IMR-90 (cell line): Measurements from ENCODE around the gene RER1. TPM values are rescaled to one million over a fixed set of nuclear protein-coding genes. Genes with fewer than 3 reads are reported as not detected.
A peak's percentile ranks its signal among the peaks of the same experiment; 100 is the strongest.

ENCODE experiments used
- ATAC-seq: fragments of 200-7000 bp; cut with Tn5 transposase; 2 replicates; pipeline ENCODE4 v1.9.1; 2020; ENCODE audit warnings: low read depth, mild to moderate bottlenecking, moderate library complexity
- BruUV-seq: library from RNA; stranded (reverse); fragments of 400-500 nt; replicated peaks from 2 replicates; lab custom pipeline; 2021; lab: Mats Ljungman, UMichigan
- CTCF ChIA-PET: fragments of 300-600 bp; formaldehyde crosslinking; extraction: SDS; loops from one replicate; lab custom pipeline; 2021; ENCODE audit warnings: antibody characterized with exemption; lab: Yijun Ruan, JAX
- POLR2A ChIA-PET: fragments of 300-600 bp; sonication (Branson Sonifier 250); formaldehyde crosslinking; loops from one replicate; lab custom pipeline; 2022; ENCODE audit warnings: antibody characterized with exemption; ENCODE audit not compliant: unreplicated experiment; lab: Charles Lee
- DNase-seq: peaks from one replicate; pipeline ENCODE4 v3.0.0; 2013
- H2AFZ ChIP-seq: replicated peaks from 2 replicates; pipeline ENCODE3; 2013; ENCODE audit warnings: low read length, mild to moderate bottlenecking; ENCODE audit not compliant: poor library complexity
- H2AK5ac ChIP-seq: 2 replicates; pipeline ENCODE4 v1.6.1; 2013; ENCODE audit warnings: low read depth, low read length, inconsistent platforms
- H2AK9ac ChIP-seq: replicated peaks from 2 replicates; pipeline ENCODE3; 2013; ENCODE audit warnings: mild to moderate bottlenecking, low read depth, low read length, moderate library complexity; ENCODE audit not compliant: poor library complexity
- H2BK120ac ChIP-seq: 2 replicates; pipeline ENCODE4 v1.6.1; 2013; ENCODE audit warnings: low read depth, low read length, inconsistent platforms
- H2BK15ac ChIP-seq: 3 replicates; pipeline ENCODE4 v1.6.1; 2013; ENCODE audit warnings: low read depth, low read length, inconsistent platforms
- H2BK20ac ChIP-seq: 2 replicates; pipeline ENCODE4 v1.6.1; 2013; ENCODE audit warnings: low read depth, mild to moderate bottlenecking, inconsistent platforms, low read length, moderate library complexity
- H2BK5ac ChIP-seq: 2 replicates; pipeline ENCODE4 v1.6.1; 2013; ENCODE audit warnings: mild to moderate bottlenecking, low read depth, low read length, inconsistent platforms; ENCODE audit not compliant: poor library complexity, severe bottlenecking
- H3K14ac ChIP-seq: replicated peaks from 2 replicates; pipeline ENCODE4 v1.6.1; 2013; ENCODE audit warnings: low read depth, low read length, inconsistent platforms
- H3K18ac ChIP-seq: 2 replicates; pipeline ENCODE4 v1.6.1; 2013; ENCODE audit warnings: low read depth, low read length, control low read depth
- H3K23ac ChIP-seq: 2 replicates; pipeline ENCODE4 v1.6.1; 2013; ENCODE audit warnings: low read depth, low read length, inconsistent platforms
- H3K27ac ChIP-seq: 2 replicates; pipeline ENCODE4 v1.5.1; 2013; ENCODE audit warnings: mild to moderate bottlenecking, control low read depth, low read length; ENCODE audit not compliant: insufficient read depth
- H3K27me3 ChIP-seq: 2 replicates; pipeline ENCODE4 v1.6.1; 2013; ENCODE audit warnings: low read length; ENCODE audit not compliant: control insufficient read depth, insufficient read depth
- H3K36me3 ChIP-seq: 2 replicates; pipeline ENCODE4 v1.6.1; 2013; ENCODE audit warnings: low read length, mixed read lengths; ENCODE audit not compliant: control insufficient read depth, insufficient read depth
- H3K4ac ChIP-seq: 2 replicates; pipeline ENCODE4 v1.6.1; 2013; ENCODE audit warnings: low read depth, low read length, inconsistent platforms
- H3K4me1 ChIP-seq: 2 replicates; pipeline ENCODE4 v1.6.1; 2013; ENCODE audit warnings: low read length, mixed read lengths; ENCODE audit not compliant: control insufficient read depth, insufficient read depth
- H3K4me2 ChIP-seq: 2 replicates; pipeline ENCODE4 v1.6.1; 2013; ENCODE audit warnings: low read depth, mild to moderate bottlenecking, control low read depth, low read length, moderate library complexity
- H3K4me3 ChIP-seq: 2 replicates; pipeline ENCODE4 v1.5.1; 2013; ENCODE audit warnings: low read depth, mild to moderate bottlenecking, control low read depth, low read length, moderate library complexity; ENCODE audit not compliant: insufficient read depth
- H3K56ac ChIP-seq: 2 replicates; pipeline ENCODE4 v1.6.1; 2013; ENCODE audit warnings: low read length, inconsistent platforms; ENCODE audit not compliant: insufficient read depth; ENCODE audit errors: extremely low read depth
- H3K79me1 ChIP-seq, 2 experiments: 2 replicates each; pipeline ENCODE4 v1.6.1; 2013; ENCODE audit warnings: low read length in 2 of 2, inconsistent platforms in 1 of 2, low read depth in 1 of 2
- H3K9ac ChIP-seq: 2 replicates; pipeline ENCODE4 v1.6.1; 2013; ENCODE audit warnings: low read depth, low read length, control low read depth
- H3K9me1 ChIP-seq: 2 replicates; pipeline ENCODE4 v1.6.1; 2013; ENCODE audit warnings: low read length, inconsistent platforms; ENCODE audit not compliant: insufficient read depth
- H3K9me3 ChIP-seq: 2 replicates; pipeline ENCODE4 v1.6.1; 2013; ENCODE audit warnings: low read length; ENCODE audit not compliant: control insufficient read depth, insufficient read depth
- H4K20me1 ChIP-seq: 2 replicates; pipeline ENCODE4 v1.6.1; 2013; ENCODE audit warnings: low read length, inconsistent platforms; ENCODE audit not compliant: insufficient read depth
- H4K5ac ChIP-seq: 2 replicates; pipeline ENCODE4 v1.6.1; 2013; ENCODE audit warnings: mild to moderate bottlenecking, low read depth, low read length, control low read depth
- H4K8ac ChIP-seq, 2 experiments: 2 replicates each; pipeline ENCODE4 v1.6.1; 2013; ENCODE audit warnings: low read depth in 2 of 2, low read length in 2 of 2, control low read depth in 1 of 2, inconsistent platforms in 1 of 2
- H4K91ac ChIP-seq: 2 replicates; pipeline ENCODE4 v1.6.1; 2013; ENCODE audit warnings: low read depth, low read length, inconsistent platforms; ENCODE audit not compliant: insufficient read depth
- CHD1 ChIP-seq: IDR thresholded peaks from 2 replicates; pipeline ENCODE4 v1.6.1; 2012; ENCODE audit warnings: low read depth, low read length, improper control_type of control experiment
- MAFK ChIP-seq: IDR thresholded peaks from 2 replicates; pipeline ENCODE4 v1.6.1; 2012; ENCODE audit warnings: low read depth, low read length, improper control_type of control experiment
- MAZ ChIP-seq: IDR thresholded peaks from 2 replicates; pipeline ENCODE4 v1.6.1; 2012; ENCODE audit warnings: low read depth, mild to moderate bottlenecking, low read length, improper control_type of control experiment, moderate library complexity, borderline replicate concordance
- RAD21 ChIP-seq: IDR thresholded peaks from 2 replicates; pipeline ENCODE4 v1.6.1; 2012; ENCODE audit warnings: low read length, improper control_type of control experiment
- SMC3 ChIP-seq: fragments of 150-350 bp; IDR thresholded peaks from 2 replicates; pipeline ENCODE4 v1.6.1; 2016; ENCODE audit warnings: low read depth, mild to moderate bottlenecking, antibody characterized with exemption, low read length, moderate library complexity
- WGBS, 2 experiments: methylation state at CpG; one replicate each; pipeline versions ENCODE4 v1.1.5 to v1.1.7; 2013; ENCODE audit warnings: missing lambda C conversion rate in 2 of 2; ENCODE audit not compliant: insufficient read length in 1 of 2; ENCODE audit errors: extremely low coverage in 2 of 2; 5-methylcytosine and 5-hydroxymethylcytosine counted together
- dilution Hi-C: fragments of 300-500 bp; cut with HindIII; formaldehyde crosslinking; loops from one replicate; pipeline ENCODE4 v1.14.3; 2018; ENCODE audit warnings: low sequenced_read_pairs; ENCODE audit not compliant: unreplicated experiment
- in situ Hi-C: fragments of 300-500 bp; cut with MboI; formaldehyde crosslinking; loops from 3 replicates; pipeline ENCODE4 v1.14.3; 2019; ENCODE audit warnings: low sequenced_read_pairs, inconsistent platforms, mixed read lengths
- intact Hi-C: fragments of 100-400 bp; cut with micrococcal nuclease; formaldehyde crosslinking; loops from 2 replicates; pipeline ENCODE4 v1.10.0; 2022
- polyA plus RNA-seq, 3 experiments: library from polyadenylated mRNA; depleted of rRNA; stranded (reverse); fragments of >200 nt; gene quantifications; 2 replicates each; pipeline ENCODE4 v1.2.3, GENCODE V29; 2012; ENCODE audit warnings: low replicate concordance in 1 of 3
- total RNA-seq: library from RNA; depleted of rRNA; stranded (reverse); fragments of >200 nt; gene quantifications from 2 replicates; pipeline ENCODE4 v1.2.3, GENCODE V29; 2012
- TF ChIP-seq, protein P1 (sequence below): conservative IDR thresholded peaks from 2 replicates; pipeline ENCODE4 v1.5.1; 2012; ENCODE audit warnings: mild to moderate bottlenecking, low read depth, low read length, improper control_type of control experiment

The RER1 gene
- total and polyA plus RNA-seq, 2 of the 4 experiments (the other 2 are of a cell fraction), result 47.1 to 240 TPM

DNA sequence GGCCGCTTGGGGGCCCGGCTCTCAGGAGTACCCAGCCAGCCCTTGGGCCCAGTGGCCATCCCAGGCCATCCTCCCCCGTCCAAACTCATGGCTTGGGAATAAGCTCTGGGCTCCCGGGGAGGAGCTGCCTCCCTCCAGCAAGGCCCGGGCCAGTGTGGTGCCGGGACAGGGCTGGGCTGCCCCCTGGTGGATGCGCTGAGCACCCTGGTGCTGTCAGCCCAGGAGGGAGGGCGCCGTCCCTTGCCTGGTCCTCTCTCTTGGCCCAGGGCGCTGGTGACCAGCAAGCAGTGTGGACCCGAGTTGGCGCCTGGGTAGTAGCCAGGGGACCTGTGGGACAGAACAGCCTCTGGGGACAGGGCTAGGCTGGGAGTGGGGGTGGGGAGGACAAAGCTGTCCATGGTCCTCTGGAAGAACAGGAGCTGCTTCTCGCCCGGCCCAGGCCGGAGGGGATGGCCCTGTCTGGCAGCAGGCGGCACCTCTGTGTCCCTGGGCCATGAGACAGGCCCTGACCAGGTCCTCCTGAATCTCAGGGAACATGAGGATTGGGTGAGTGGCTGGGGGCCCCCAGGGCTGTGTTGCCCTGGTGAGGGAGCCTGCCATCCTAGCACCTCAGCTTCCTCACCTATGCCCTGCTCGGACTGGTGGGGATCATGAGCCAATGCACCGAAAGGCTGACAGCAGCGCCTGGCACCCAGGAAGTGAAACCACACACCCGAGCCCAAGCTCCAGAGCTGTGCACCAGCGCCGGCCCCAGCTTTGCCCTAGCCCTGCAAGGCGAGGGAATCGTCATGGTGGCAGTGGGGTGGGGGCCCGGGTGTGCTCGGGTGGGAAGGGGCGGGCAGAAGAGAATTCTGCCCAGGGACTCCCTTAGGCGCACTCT lies 9.7 kb upstream of the RER1 start:
- no peak overlapping the region for H3K18ac ChIP-seq
- dilution Hi-C loops (no loop called here), intact Hi-C loops (loop anchor here (1.0 to 5.0 kb wide), 4 partner anchors 70 to 187 kb away; no protein-coding TSS in a partner anchor), in situ Hi-C loops (no loop called here)
- H2AK9ac ChIP-seq, result peak overlapping the region; percentile 86
- no peaks in the 10 kb centered on the region for H3K79me1 ChIP-seq
- no peak overlapping the region; the same call in 1 of the 2 replicates for H2BK120ac ChIP-seq
- 0 out of 2 replicates have a peak overlapping the region, but pooled peaks have one; percentile 77 for H2AK5ac ChIP-seq
- no peak overlapping the region for H3K56ac ChIP-seq
- no peak overlapping the region for H3K23ac ChIP-seq
- no peaks in the 10 kb centered on the region for H3K9me3 ChIP-seq
- H4K8ac ChIP-seq, result no peak overlapping the region
- no TSS peak for BruUV-seq
- no peaks in the 10 kb centered on the region for H3K27me3 ChIP-seq
- no peak overlapping the region for H3K14ac ChIP-seq
- POLR2A ChIA-PET, result interaction anchor here (0.6 to 1.1 kb wide), 4 partner anchors 9 to 187 kb away, joined by 3 to 17 read pairs (median 4); partner anchors contain the start of genes FAAP20, MORN1 and RER1
- H3K4me3 ChIP-seq, result no peak overlapping the region
- no peak overlapping the region for H4K5ac ChIP-seq
- 88% methylated on average over 5 of the region's 28 CpGs; no CpG with 5 or more reads in 1 of the 2 experiments for WGBS, 2 experiments
- H3K36me3 ChIP-seq, result 0 out of 2 replicates have a peak, but pooled peaks cover 1% of the 10 kb centered on the region
- H2AFZ ChIP-seq, result peak overlapping the region; percentile 80
- H4K20me1 ChIP-seq, result no peaks in the 10 kb centered on the region; the same call in 1 of the 2 replicates
- no peak overlapping the region for H2BK20ac ChIP-seq
- TF ChIP-seq MAZ (peak; percentile 87), SMC3 (peak; percentile 99), CHD1 (no peak), MAFK (no peak), RAD21 (peak; percentile 99)
- TF ChIP-seq, protein P1, sequence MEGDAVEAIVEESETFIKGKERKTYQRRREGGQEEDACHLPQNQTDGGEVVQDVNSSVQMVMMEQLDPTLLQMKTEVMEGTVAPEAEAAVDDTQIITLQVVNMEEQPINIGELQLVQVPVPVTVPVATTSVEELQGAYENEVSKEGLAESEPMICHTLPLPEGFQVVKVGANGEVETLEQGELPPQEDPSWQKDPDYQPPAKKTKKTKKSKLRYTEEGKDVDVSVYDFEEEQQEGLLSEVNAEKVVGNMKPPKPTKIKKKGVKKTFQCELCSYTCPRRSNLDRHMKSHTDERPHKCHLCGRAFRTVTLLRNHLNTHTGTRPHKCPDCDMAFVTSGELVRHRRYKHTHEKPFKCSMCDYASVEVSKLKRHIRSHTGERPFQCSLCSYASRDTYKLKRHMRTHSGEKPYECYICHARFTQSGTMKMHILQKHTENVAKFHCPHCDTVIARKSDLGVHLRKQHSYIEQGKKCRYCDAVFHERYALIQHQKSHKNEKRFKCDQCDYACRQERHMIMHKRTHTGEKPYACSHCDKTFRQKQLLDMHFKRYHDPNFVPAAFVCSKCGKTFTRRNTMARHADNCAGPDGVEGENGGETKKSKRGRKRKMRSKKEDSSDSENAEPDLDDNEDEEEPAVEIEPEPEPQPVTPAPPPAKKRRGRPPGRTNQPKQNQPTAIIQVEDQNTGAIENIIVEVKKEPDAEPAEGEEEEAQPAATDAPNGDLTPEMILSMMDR, result peak; percentile 97
- no peaks in the 10 kb centered on the region for H3K4me1 ChIP-seq
- H3K9me1 ChIP-seq, result no peaks in the 10 kb centered on the region
- CTCF ChIA-PET, result interaction anchor here (0.6 to 2.0 kb wide), 12 partner anchors 10 to 207 kb away, joined by 3 to 51 read pairs (median 6); partner anchors contain the start of genes FAAP20, MORN1 and RER1
- ATAC-seq (peak; percentile 99), DNase-seq (peak; percentile 70)
- no peak overlapping the region for H2BK15ac ChIP-seq
- H3K4ac ChIP-seq, result no peak overlapping the region
- no peak overlapping the region for H3K9ac ChIP-seq
- H4K91ac ChIP-seq, result no peak overlapping the region
- no peak overlapping the region for H3K4me2 ChIP-seq
- no peak overlapping the region for H2BK5ac ChIP-seq
- no peak overlapping the region for H3K27ac ChIP-seq
